ENCODE data around the gene FXR2. TPM values are rescaled to one million over a fixed set of nuclear protein-coding genes. Genes with fewer than 3 reads are reported as not detected.

The FXR2 gene
- total RNA-seq, 1 donor from 2014 or later: 42.7 TPM

GRCh38 chr17:7573324-7574080 is 41.2 kb downstream of the FXR2 start:
- peaks cover 17% of the 10 kb centered on the region for H3K4me1 ChIP-seq
- peak; percentile 94 for DNase-seq (ENCODE audit: low spot score)
- H3K27me3 ChIP-seq: no peaks in the 10 kb centered on the region
- no peak overlapping the region for H2AFZ ChIP-seq (replicated peaks)
- peak overlapping the region; percentile 93 for H3K4me2 ChIP-seq
- H3K27ac ChIP-seq: peak overlapping the region; percentile 65
- H3K9me3 Mint-ChIP-seq: no peaks in the 10 kb centered on the region
- H3K4me3 ChIP-seq: peak overlapping the region; percentile 86
- peak overlapping the region; percentile 92 for H3K9ac ChIP-seq
- H3K79me2 ChIP-seq (ENCODE audit: low read depth): peaks cover 50% of the 10 kb centered on the region
- H3K27me3 Mint-ChIP-seq (ENCODE audit: insufficient read depth, low read depth): peaks cover 13% of the 10 kb centered on the region
- no peaks in the 10 kb centered on the region for H3K9me3 ChIP-seq (ENCODE audit: low read depth)
- TF ChIP-seq EZH2 (IDR thresholded peaks at IDR 0.05): no peak
- TF ChIP-seq, protein P1, sequence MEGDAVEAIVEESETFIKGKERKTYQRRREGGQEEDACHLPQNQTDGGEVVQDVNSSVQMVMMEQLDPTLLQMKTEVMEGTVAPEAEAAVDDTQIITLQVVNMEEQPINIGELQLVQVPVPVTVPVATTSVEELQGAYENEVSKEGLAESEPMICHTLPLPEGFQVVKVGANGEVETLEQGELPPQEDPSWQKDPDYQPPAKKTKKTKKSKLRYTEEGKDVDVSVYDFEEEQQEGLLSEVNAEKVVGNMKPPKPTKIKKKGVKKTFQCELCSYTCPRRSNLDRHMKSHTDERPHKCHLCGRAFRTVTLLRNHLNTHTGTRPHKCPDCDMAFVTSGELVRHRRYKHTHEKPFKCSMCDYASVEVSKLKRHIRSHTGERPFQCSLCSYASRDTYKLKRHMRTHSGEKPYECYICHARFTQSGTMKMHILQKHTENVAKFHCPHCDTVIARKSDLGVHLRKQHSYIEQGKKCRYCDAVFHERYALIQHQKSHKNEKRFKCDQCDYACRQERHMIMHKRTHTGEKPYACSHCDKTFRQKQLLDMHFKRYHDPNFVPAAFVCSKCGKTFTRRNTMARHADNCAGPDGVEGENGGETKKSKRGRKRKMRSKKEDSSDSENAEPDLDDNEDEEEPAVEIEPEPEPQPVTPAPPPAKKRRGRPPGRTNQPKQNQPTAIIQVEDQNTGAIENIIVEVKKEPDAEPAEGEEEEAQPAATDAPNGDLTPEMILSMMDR (IDR thresholded peaks at IDR 0.05): no peak
- TF ChIP-seq EZH2phosphoT487 (IDR thresholded peaks at IDR 0.05): no peak
- H3K27ac Mint-ChIP-seq: peak overlapping the region; percentile 99
- peaks cover 52% of the 10 kb centered on the region for H3K36me3 Mint-ChIP-seq
- peaks cover 39% of the 10 kb centered on the region for H3K4me1 Mint-ChIP-seq
- peak overlapping the region; percentile 100 for H3K4me3 Mint-ChIP-seq
- H3F3A ChIP-seq (ENCODE audit: low read depth): peaks cover 66% of the 10 kb centered on the region
- peaks cover 58% of the 10 kb centered on the region for H4K20me1 ChIP-seq (ENCODE audit: low read depth)
- H3K36me3 ChIP-seq: peaks cover 17% of the 10 kb centered on the region

DNA sequence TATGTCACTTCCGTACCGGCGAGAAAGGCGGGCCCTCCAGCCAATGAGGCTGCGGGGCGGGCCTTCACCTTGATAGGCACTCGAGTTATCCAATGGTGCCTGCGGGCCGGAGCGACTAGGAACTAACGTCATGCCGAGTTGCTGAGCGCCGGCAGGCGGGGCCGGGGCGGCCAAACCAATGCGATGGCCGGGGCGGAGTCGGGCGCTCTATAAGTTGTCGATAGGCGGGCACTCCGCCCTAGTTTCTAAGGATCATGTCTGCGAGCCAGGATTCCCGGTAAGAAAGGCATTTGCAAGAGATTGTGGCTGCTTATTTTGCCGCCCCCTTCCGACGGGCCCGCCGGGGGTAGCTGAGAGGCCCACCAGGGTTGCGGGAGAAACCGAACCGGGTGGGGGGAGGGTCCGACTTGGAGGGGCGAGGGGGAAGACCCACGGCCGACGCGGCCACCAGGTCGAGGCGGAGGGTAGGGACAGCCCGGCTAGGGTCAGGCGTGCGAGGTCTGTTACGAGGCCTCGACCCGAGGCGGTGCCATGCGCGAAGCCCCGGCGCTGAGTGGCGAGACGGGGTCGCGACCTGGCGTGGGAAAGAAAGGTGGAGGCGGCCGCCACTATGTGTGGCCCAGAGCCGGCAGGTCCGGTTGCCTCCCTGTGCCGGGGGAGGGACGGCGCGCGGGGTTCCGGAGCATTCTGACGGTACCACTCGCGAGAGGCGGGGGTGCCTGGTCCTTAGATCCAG is 41.9 kb downstream of the FXR2 start:
- H3K36me3 ChIP-seq: peaks cover 17% of the 10 kb centered on the region
- Mint-ChIP-seq H3K4me1 (peaks cover 36% of the 10 kb centered on the region), H3K27ac (peak overlapping the region; percentile 99), H3K36me3 (peaks cover 48% of the 10 kb centered on the region), H3K9me3 (no peaks in the 10 kb centered on the region), H3K4me3 (peak overlapping the region; percentile 100), H3K27me3 (ENCODE audit: insufficient read depth, low read depth) (peaks cover 13% of the 10 kb centered on the region)
- peak overlapping the region; percentile 86 for H3K4me3 ChIP-seq
- TF ChIP-seq, protein P1 (IDR thresholded peaks at IDR 0.05): no peak
- TF ChIP-seq EZH2 (IDR thresholded peaks at IDR 0.05): no peak
- no peak for TF ChIP-seq EZH2phosphoT487 (IDR thresholded peaks at IDR 0.05)
- H4K20me1 ChIP-seq (ENCODE audit: low read depth): peaks cover 50% of the 10 kb centered on the region
- H3K9me3 ChIP-seq (ENCODE audit: low read depth): no peaks in the 10 kb centered on the region
- H3K4me2 ChIP-seq: peak overlapping the region; percentile 93
- peaks cover 17% of the 10 kb centered on the region for H3K4me1 ChIP-seq
- H3K9ac ChIP-seq: peak overlapping the region; percentile 92
- H3K27ac ChIP-seq: peak overlapping the region; percentile 65
- no peak overlapping the region for H2AFZ ChIP-seq (replicated peaks)
- DNase-seq (ENCODE audit: low spot score): peak; percentile 99
- H3K27me3 ChIP-seq: no peaks in the 10 kb centered on the region
- peaks cover 58% of the 10 kb centered on the region for H3F3A ChIP-seq (ENCODE audit: low read depth)
- peaks cover 50% of the 10 kb centered on the region for H3K79me2 ChIP-seq (ENCODE audit: low read depth)

GRCh38 chr17:7572338-7572587 is 42.4 kb downstream of the FXR2 start:
- no peaks in the 10 kb centered on the region for H3K9me3 Mint-ChIP-seq
- peak overlapping the region; percentile 99 for H3K27ac Mint-ChIP-seq
- Histone ChIP-seq H3F3A (ENCODE audit: low read depth) (peaks cover 53% of the 10 kb centered on the region), H3K9me3 (ENCODE audit: low read depth) (no peaks in the 10 kb centered on the region), H4K20me1 (ENCODE audit: low read depth) (peaks cover 45% of the 10 kb centered on the region), H3K4me2 (peak overlapping the region; percentile 74), H3K79me2 (ENCODE audit: low read depth) (peaks cover 54% of the 10 kb centered on the region), H2AFZ (replicated peaks) (peak overlapping the region; percentile 46), H3K27ac (peak overlapping the region; percentile 67), H3K36me3 (peaks cover 17% of the 10 kb centered on the region), H3K9ac (peak overlapping the region; percentile 44), H3K4me3 (peak overlapping the region; percentile 42), H3K4me1 (peaks cover 17% of the 10 kb centered on the region), H3K27me3 (no peaks in the 10 kb centered on the region)
- H3K4me1 Mint-ChIP-seq: peaks cover 36% of the 10 kb centered on the region
- peak overlapping the region; percentile 100 for H3K4me3 Mint-ChIP-seq
- peaks cover 13% of the 10 kb centered on the region for H3K27me3 Mint-ChIP-seq (ENCODE audit: insufficient read depth, low read depth)
- H3K36me3 Mint-ChIP-seq: peaks cover 48% of the 10 kb centered on the region
- no peak for TF ChIP-seq EZH2 (IDR thresholded peaks at IDR 0.05)
- TF ChIP-seq, protein P1 (IDR thresholded peaks at IDR 0.05): no peak
- no peak for DNase-seq (ENCODE audit: low spot score)
